ENCODE results near the gene GPR137C. TPM values are rescaled to one million over a fixed set of nuclear protein-coding genes. Genes with fewer than 3 reads are reported as not detected.

GPR137C gene
- total RNA-seq, 4 donors from 2014 or later = 0.20 to 1.4 (median 1.1) TPM

GRCh38 chr14:52590318-52590717 lies 37.7 kb downstream of the GPR137C start:
- intact Hi-C loops (cut with DNase I) = no loop called here
- no peaks in the 10 kb centered on the region for H3K36me3 ChIP-seq
- H3K9me3 ChIP-seq = no peaks in the 10 kb centered on the region
- no peaks in the 10 kb centered on the region for H3K4me1 ChIP-seq
- H3K27me3 ChIP-seq = no peaks in the 10 kb centered on the region
- TF ChIP-seq CTCF (IDR thresholded peaks at IDR 0.05) (no peak), POLR2A (IDR thresholded peaks at IDR 0.05) (no peak)
- H3K27ac ChIP-seq = no peak overlapping the region
- DNase-seq = no peak
- WGBS, 2 donors = 89 to 93% methylated on average over 1 of the region's 1 CpG
- H3K4me3 ChIP-seq (replicated peaks in 1 of 3) = no peak overlapping the region

GRCh38 chr14:52596320-52596719 lies 43.7 kb downstream of the GPR137C start:
- no peak for DNase-seq
- TF ChIP-seq CTCF (IDR thresholded peaks at IDR 0.05) = no peak
- no peak for TF ChIP-seq POLR2A (IDR thresholded peaks at IDR 0.05)
- Histone ChIP-seq H3K4me1 (no peaks in the 10 kb centered on the region), H3K4me3 (replicated peaks in 1 of 3) (no peak overlapping the region), H3K27ac (no peak overlapping the region), H3K36me3 (no peaks in the 10 kb centered on the region), H3K27me3 (no peaks in the 10 kb centered on the region), H3K9me3 (no peaks in the 10 kb centered on the region)
- intact Hi-C loops (cut with DNase I) = no loop called here
- WGBS, 2 donors = 83 to 89% methylated on average over 7 to 8 of the region's 10 CpGs

- Histone ChIP-seq H3K27me3 (no peaks in the 10 kb centered on the region), H3K4me1 (no peaks in the 10 kb centered on the region), H3K27ac (no peak overlapping the region), H3K9me3 (no peaks in the 10 kb centered on the region), H3K36me3 (no peaks in the 10 kb centered on the region), H3K4me3 (replicated peaks in 1 of 3) (no peak overlapping the region)
- no peak for DNase-seq
- 95% methylated on average over 5 of the region's 5 CpGs for WGBS, 2 donors
- TF ChIP-seq CTCF (IDR thresholded peaks at IDR 0.05) (no peak), POLR2A (IDR thresholded peaks at IDR 0.05) (no peak)
- intact Hi-C loops (cut with DNase I) = no loop called here
Observed at GRCh38 chr14:52596861-52597260, 44.2 kb downstream of the GPR137C start.

- H3K27me3 ChIP-seq = no peaks in the 10 kb centered on the region
- no peak for TF ChIP-seq POLR2A (IDR thresholded peaks at IDR 0.05)
- no peak for TF ChIP-seq CTCF (IDR thresholded peaks at IDR 0.05)
- H3K27ac ChIP-seq = no peak overlapping the region
- no peak for DNase-seq
- no peaks in the 10 kb centered on the region for H3K36me3 ChIP-seq
- no peaks in the 10 kb centered on the region for H3K4me1 ChIP-seq
- intact Hi-C loops (cut with DNase I) = no loop called here
- H3K4me3 ChIP-seq (replicated peaks in 1 of 3) = no peak overlapping the region
- 98 to 100% methylated on average over 1 of the region's 1 CpG for WGBS, 2 donors
- no peaks in the 10 kb centered on the region for H3K9me3 ChIP-seq
Observed at GRCh38 chr14:52598568-52598967, 45.9 kb downstream of the GPR137C start.

- no peaks in the 10 kb centered on the region for H3K27me3 ChIP-seq
- H3K4me1 ChIP-seq = no peaks in the 10 kb centered on the region
- no peak for DNase-seq
- H3K27ac ChIP-seq = no peak overlapping the region
- intact Hi-C loops (cut with DNase I) = no loop called here
- WGBS, 2 donors = 93 to 95% methylated on average over 3 of the region's 3 CpGs
- H3K36me3 ChIP-seq = no peaks in the 10 kb centered on the region
- no peak overlapping the region for H3K4me3 ChIP-seq (replicated peaks in 1 of 3)
- H3K9me3 ChIP-seq = no peaks in the 10 kb centered on the region
- no peak for TF ChIP-seq CTCF (IDR thresholded peaks at IDR 0.05)
- TF ChIP-seq POLR2A (IDR thresholded peaks at IDR 0.05) = no peak
Observed at GRCh38 chr14:52599974-52600373, 47.3 kb downstream of the GPR137C start.
